ENCODE data around the gene ARHGEF17.
A peak's percentile ranks its signal among the peaks of the same experiment; 100 is the strongest.

The ARHGEF17 gene

DNA sequence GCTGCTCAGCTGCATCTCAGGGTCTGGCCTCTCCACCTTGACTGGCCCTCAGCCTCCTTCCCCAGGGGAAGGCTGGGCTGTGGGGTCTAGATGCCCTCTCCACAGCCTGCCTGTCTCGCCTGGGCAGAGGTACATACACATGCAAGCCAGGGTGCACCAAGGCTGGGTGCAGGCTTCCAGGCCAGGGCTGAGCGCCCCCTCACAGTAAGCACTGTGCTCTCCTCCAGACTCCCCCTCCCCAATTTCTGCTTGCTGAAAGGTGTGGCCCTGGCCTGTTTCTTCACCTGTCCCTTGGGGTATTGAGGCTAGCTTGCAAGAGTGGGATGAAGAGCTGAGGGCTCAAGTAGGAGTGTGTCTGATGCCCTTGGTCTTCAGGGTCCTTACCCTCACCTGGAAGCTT, 90.6 kb downstream of the ARHGEF17 start:
- DNase-seq, result no peak
- no peak for ATAC-seq (replicated peaks)
- Mint-ChIP-seq H3K36me3 (peaks cover 46 to 54% of the 10 kb centered on the region in 2 donors), H3K4me3 (no peak overlapping the region), H3K4me1 (peaks cover 30 to 47% of the 10 kb centered on the region in 2 donors), H3K27me3 (no peaks in the 10 kb centered on the region), H3K9me3 (no peaks in the 10 kb centered on the region), H3K27ac (peak overlapping the region; percentile 94)

DNA sequence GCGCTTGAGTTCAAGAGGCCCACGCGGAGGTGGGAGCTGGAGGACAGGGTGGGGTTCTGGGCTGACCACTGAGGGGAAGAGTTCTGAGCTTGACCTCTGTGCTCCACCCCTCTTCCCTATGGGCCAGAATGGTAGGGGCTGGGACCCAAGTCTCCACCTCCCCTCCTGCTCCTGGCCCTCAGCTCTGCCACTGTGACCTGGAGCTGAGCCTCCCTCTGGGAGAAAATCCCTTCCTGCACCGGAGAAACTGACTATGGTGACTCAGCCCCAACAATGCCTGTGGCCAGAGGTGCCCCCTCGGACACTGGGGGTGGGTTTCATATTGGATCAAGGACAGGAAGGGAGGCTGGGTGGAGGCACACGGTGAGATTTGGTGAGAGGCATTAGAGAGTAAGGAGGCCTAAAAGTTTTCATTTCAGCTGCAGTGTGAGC, 91.1 kb downstream of the ARHGEF17 start:
- H3K4me1 Mint-ChIP-seq, result peaks cover 30 to 46% of the 10 kb centered on the region in 2 donors
- peak overlapping the region in 1 of 2 donors; percentile 4 for H3K4me3 Mint-ChIP-seq
- ATAC-seq (replicated peaks) (no peak), DNase-seq (no peak)
- H3K9me3 Mint-ChIP-seq, result no peaks in the 10 kb centered on the region
- H3K27me3 Mint-ChIP-seq, result no peaks in the 10 kb centered on the region
- H3K27ac Mint-ChIP-seq, result peak overlapping the region; percentile 94
- H3K36me3 Mint-ChIP-seq, result peaks cover 46 to 51% of the 10 kb centered on the region in 2 donors

DNA sequence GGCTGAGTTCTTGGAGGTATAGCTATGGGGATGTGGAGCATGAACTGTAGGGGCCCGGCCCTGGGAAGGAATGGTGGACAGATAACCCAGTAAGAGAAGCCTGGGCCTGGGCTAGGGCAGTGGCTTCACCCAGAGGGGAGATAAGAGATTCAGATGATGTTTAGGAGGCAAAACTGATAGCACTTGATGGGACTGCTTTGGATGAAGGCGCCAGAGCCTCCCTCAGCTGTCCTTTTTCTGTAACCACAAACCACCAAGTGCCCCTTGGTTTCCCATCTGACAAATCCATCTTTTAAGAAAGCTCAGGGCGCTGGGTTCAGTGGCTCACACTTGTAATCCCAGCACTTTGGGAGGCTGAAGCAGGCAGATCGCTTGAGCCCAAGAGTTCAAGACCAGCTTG, 91.6 kb downstream of the ARHGEF17 start:
- Mint-ChIP-seq H3K27me3 (no peaks in the 10 kb centered on the region), H3K4me1 (peaks cover 28 to 46% of the 10 kb centered on the region in 2 donors), H3K36me3 (peaks cover 43 to 51% of the 10 kb centered on the region in 2 donors), H3K9me3 (no peaks in the 10 kb centered on the region), H3K27ac (peak overlapping the region; percentile 94), H3K4me3 (peak overlapping the region in 1 of 2 donors; percentile 4)
- ATAC-seq (replicated peaks), result no peak
- DNase-seq, result no peak

DNA sequence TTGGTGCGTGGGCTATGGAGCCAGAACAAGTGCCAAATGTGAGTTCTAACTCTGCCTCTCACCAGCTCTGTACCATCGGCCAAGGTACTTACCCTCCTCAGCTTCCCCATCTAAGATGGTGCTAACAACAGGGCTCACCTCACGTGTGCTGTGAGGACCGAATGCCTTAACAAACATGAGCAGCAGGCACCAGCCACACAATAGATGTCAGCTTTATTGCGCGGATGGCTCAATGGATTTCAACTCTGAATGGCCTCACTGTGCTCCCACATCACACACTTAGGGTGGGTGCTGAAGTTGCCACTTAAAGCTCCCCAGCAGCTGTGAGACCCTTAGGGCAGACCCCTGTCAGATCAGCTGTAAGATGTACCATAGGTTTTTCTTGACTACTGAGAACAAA, 92.2 kb downstream of the ARHGEF17 start:
- H3K27me3 Mint-ChIP-seq, result no peaks in the 10 kb centered on the region
- H3K9me3 Mint-ChIP-seq, result no peaks in the 10 kb centered on the region
- DNase-seq (no peak), ATAC-seq (replicated peaks) (no peak)
- peaks cover 28 to 46% of the 10 kb centered on the region in 2 donors for H3K4me1 Mint-ChIP-seq
- H3K4me3 Mint-ChIP-seq, result no peak overlapping the region
- peaks cover 43 to 52% of the 10 kb centered on the region in 2 donors for H3K36me3 Mint-ChIP-seq
- H3K27ac Mint-ChIP-seq, result peak overlapping the region; percentile 69

DNA sequence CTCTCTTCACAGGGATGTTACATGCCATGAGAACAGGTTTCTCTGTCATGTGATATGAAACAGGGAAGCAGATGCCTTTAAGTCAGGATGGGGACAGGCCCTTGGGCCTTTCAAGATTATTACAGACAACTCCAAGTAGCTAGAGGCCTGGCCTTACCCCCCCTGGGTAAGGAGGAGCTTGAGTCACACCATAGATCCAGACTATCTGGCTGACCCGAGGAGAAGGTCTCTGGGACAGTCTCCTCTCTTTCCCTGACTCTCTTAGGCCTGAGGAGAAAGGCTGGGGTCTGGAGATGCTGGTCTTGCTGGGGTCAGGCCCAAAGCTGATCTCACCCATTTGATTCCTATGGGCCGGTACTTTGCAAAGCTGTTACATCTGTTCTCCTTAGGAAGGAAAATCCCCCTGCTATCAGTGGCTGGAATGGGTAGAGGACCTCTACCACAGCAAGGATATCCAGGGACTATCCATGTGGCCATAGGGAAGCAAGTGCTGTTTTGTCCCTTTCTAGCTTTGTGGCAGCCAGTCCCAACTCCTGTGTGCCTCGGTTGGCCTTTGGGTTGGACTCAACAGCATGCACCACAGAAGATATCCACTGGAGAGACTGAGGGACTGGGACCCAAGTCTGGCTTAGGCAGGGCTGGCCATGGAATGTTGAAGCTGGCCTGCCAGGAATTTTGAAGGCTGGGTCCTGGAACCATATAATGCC, 93.3 kb downstream of the ARHGEF17 start:
- peaks cover 38 to 50% of the 10 kb centered on the region in 2 donors for H3K36me3 Mint-ChIP-seq
- no peak overlapping the region for H3K4me3 Mint-ChIP-seq
- no peaks in the 10 kb centered on the region for H3K27me3 Mint-ChIP-seq
- DNase-seq, result no peak
- H3K4me1 Mint-ChIP-seq, result peaks cover 30 to 48% of the 10 kb centered on the region in 2 donors
- no peaks in the 10 kb centered on the region for H3K9me3 Mint-ChIP-seq
- H3K27ac Mint-ChIP-seq, result peak overlapping the region; percentile 67
- ATAC-seq (replicated peaks), result no peak

DNA sequence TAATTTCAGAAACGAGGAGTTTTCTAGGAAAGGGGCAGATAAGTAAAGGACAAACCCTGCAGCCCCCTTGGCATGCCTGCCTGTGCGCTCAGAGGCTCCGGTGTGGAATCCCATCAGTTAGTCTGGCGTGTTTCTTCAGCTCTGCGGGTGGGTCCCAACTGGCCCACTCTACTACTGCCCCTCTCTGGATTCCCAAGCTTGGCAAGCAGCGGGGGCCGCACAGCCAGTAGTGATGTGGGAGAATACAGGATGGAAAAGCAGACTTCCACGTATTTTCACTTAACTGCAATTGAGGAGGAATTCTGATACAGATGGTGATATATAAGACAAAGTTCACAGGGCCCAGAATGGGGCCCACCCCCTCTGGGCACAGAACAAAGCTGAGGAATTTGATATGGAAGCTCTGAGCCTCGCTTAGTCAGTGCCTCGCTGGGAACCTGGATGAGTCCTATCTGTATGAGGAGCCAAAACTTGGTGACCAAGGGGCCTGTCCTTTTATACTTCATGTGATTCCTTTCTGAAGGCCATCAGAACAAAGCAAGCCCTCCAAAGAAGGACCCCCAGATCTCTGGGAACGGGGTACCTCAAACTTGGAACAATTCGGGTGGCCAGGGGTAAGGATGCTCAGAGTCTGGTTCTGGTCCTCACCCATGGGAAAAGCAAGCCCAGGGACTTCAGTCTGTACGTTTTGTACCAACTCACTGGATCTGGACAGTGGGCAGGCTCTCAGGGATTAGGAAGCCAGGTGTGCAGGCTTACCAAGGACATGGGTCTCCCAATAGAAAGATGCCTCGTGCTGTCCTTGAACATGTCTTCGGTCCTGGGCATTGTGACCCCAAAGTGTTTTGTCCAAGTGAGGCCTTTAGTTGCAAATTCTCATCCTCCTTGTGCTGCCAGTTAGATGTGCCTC, 94.1 kb downstream of the ARHGEF17 start:
- ATAC-seq (replicated peaks), result no peak
- Mint-ChIP-seq H3K27ac (peak overlapping the region; percentile 81), H3K4me1 (peaks cover 25 to 43% of the 10 kb centered on the region in 2 donors), H3K36me3 (peaks cover 34 to 47% of the 10 kb centered on the region in 2 donors), H3K9me3 (no peaks in the 10 kb centered on the region), H3K4me3 (no peak overlapping the region), H3K27me3 (no peaks in the 10 kb centered on the region)
- no peak for DNase-seq

DNA sequence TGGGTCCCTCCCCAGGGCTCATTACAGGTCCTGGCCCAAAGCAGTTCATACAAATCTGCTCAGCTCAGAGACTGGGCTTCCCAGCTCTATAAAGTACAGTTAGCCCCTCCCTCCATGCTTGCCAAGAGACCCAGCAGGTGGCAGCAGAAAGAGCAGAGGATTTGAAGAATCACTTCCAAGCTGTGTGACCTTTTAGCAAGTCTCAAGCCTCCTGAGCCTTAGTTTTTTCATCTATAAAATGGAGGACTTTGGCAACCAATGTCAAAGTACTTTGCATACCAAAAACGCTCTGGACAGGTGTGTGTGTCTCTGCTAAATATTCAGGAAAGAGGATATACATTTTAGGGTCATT, 94.7 kb downstream of the ARHGEF17 start:
- Mint-ChIP-seq H3K27ac (peak overlapping the region; percentile 85), H3K36me3 (peaks cover 35 to 46% of the 10 kb centered on the region in 2 donors), H3K4me3 (no peak overlapping the region), H3K27me3 (no peaks in the 10 kb centered on the region), H3K4me1 (peaks cover 25 to 39% of the 10 kb centered on the region in 2 donors), H3K9me3 (no peaks in the 10 kb centered on the region)
- DNase-seq (no peak), ATAC-seq (replicated peaks) (peak; percentile 57 to 60)

DNA sequence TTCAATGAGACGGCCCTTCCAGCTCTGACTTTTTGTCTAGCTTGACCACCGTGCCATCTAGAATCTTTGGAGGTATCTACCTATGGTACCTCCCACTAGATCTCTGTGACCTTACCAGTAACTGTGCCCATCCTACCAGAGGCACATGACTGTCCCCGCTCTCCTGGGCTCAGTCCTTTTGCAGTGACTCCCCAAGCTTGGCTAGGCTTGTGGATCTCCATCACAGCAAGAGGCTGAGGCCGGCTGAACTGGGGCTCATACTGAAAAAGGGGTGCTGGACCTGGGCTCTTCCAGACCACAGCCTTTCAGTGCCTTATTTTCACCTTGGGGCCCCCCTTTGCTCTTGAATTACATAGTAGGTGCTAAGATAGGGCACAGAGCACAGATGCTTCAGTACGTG, 95.5 kb downstream of the ARHGEF17 start:
- H3K27ac Mint-ChIP-seq, result peak overlapping the region; percentile 85
- H3K9me3 Mint-ChIP-seq, result no peaks in the 10 kb centered on the region
- ATAC-seq (replicated peaks) (no peak), DNase-seq (no peak)
- peaks cover 22 to 37% of the 10 kb centered on the region in 2 donors for H3K4me1 Mint-ChIP-seq
- no peaks in the 10 kb centered on the region for H3K27me3 Mint-ChIP-seq
- no peak overlapping the region for H3K4me3 Mint-ChIP-seq
- peaks cover 38 to 43% of the 10 kb centered on the region in 2 donors for H3K36me3 Mint-ChIP-seq

DNA sequence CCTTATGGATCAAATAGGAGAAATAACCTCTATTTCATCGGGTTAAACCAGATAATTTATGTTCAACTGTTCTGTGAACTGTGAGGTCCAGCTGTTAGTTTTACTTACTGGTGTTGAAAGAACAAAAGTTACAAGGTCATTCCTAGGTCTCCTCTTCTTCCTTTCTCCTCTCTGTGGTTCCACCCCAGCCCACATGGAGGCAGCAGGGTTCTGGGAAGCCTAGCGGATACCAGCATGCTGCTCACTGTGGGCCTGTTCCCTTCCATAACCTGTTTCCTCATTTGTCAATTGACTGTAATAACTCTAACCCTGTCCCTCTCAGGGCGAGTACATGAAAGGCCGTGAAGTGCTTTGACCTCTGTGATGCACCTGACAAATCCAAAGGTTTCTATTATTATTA, 96.0 kb downstream of the ARHGEF17 start:
- ATAC-seq (replicated peaks) (no peak), DNase-seq (no peak)
- peaks cover 19 to 37% of the 10 kb centered on the region in 2 donors for H3K4me1 Mint-ChIP-seq
- H3K36me3 Mint-ChIP-seq, result peaks cover 40 to 42% of the 10 kb centered on the region in 2 donors
- H3K9me3 Mint-ChIP-seq, result no peaks in the 10 kb centered on the region
- peak overlapping the region; percentile 81 for H3K27ac Mint-ChIP-seq
- no peak overlapping the region for H3K4me3 Mint-ChIP-seq
- H3K27me3 Mint-ChIP-seq, result no peaks in the 10 kb centered on the region

DNA sequence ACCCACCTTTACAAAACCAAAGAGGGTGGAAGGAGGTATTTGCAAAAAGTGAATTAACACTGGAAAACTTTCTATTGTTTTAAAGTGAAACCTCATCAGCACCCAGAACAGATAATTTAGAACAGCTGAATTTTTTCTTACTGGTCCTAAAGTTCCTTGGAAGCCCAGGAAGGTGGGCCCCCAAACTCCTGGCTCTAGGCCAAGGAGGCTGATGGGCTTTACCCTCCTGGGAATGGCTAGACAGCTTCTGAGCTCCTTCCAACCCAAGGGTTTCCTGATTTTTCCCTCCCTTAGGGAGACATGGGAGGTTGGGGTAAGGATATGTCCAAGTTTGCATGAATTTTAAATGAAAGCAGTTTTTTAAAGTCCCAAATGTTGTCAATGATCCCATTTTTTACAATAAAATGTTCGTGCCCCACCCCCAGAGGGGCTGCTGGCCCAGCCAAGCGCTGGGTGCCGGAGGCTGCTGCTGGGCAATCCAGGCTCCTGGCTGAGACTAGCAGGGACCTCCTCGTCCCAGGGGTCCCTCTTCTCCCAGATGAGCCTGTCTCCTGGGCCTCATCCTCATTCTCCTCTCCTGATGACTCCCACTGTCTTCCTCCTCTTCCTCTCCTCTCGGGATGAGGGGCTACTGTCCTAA, 96.5 kb downstream of the ARHGEF17 start:
- Mint-ChIP-seq H3K27ac (peak overlapping the region; percentile 72), H3K4me1 (peaks cover 16 to 35% of the 10 kb centered on the region in 2 donors), H3K36me3 (peaks cover 39 to 41% of the 10 kb centered on the region in 2 donors), H3K27me3 (no peaks in the 10 kb centered on the region), H3K9me3 (no peaks in the 10 kb centered on the region), H3K4me3 (no peak overlapping the region)
- ATAC-seq (replicated peaks) (no peak), DNase-seq (no peak)

DNA sequence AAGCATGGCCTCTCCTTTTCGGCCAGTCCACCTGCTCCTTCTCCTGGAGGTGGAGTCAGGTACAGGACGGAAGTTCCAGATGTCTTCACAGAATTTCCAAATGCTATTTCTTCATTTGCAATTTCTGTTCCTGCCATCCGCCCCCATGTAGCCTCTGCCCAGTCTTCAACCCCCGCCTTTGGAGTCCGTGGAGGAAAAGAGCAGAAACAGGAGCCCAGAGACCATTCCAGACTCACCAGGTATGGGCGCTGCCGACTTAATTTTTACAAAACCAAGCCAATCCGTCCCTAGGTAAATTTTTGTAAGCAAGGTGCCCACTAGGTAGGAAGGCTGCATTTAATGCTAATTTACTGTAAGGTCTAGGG, 97.1 kb downstream of the ARHGEF17 start:
- Mint-ChIP-seq H3K27me3 (no peaks in the 10 kb centered on the region), H3K4me1 (peaks cover 16 to 34% of the 10 kb centered on the region in 2 donors), H3K36me3 (peaks cover 39 to 40% of the 10 kb centered on the region in 2 donors), H3K27ac (peak overlapping the region; percentile 72), H3K4me3 (no peak overlapping the region), H3K9me3 (no peaks in the 10 kb centered on the region)
- ATAC-seq (replicated peaks), result no peak
- no peak for DNase-seq

DNA sequence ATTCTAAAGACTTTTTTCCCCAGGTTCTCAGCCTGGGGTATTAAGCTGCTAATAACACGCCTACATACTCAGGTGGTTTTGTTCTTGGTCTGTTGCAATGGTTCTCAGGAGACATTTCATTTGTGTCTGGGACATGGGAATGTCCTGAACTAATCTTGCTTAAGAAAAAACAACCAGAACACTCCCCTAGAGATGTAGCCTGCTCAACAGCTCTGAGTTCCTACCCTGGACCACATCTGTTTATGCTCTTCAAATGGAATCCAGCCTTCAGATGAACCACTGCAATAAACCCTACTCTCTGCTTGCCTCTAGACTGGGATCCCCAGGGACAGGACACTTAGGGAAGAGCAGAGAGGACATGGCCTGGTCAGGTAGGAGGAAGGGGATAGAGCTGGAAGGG, 98.1 kb downstream of the ARHGEF17 start:
- Mint-ChIP-seq H3K9me3 (no peaks in the 10 kb centered on the region), H3K36me3 (peaks cover 34 to 35% of the 10 kb centered on the region in 2 donors), H3K27me3 (no peaks in the 10 kb centered on the region), H3K4me1 (peaks cover 12 to 34% of the 10 kb centered on the region in 2 donors), H3K4me3 (no peak overlapping the region), H3K27ac (peak overlapping the region; percentile 63)
- DNase-seq (no peak), ATAC-seq (replicated peaks) (no peak)

DNA sequence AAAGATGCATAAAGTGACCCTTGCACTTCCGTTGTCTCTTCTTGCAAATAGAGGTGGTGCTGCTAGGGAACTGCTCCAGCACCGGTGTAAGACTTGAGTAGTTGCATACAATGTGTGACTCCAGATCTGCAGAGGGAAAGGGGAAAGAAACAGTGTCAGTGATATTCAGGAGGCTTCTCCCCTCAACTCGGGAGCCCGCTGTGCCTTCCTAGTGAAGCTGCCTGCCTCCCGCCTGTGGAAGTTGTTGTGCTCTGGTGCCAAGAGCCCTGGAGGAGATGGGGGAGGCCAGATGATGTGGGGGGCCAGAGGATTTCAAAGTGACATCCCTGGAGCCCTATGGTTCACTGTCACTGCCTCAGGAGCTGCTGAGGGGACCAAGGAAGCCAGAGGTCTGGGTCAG, 98.5 kb downstream of the ARHGEF17 start:
- DNase-seq (no peak), ATAC-seq (replicated peaks) (no peak)
- Mint-ChIP-seq H3K27me3 (no peaks in the 10 kb centered on the region), H3K4me3 (peak overlapping the region in 1 of 2 donors; percentile 23), H3K36me3 (peaks cover 29 to 33% of the 10 kb centered on the region in 2 donors), H3K4me1 (peaks cover 9 to 34% of the 10 kb centered on the region in 2 donors), H3K9me3 (no peaks in the 10 kb centered on the region), H3K27ac (peak overlapping the region; percentile 63)

DNA sequence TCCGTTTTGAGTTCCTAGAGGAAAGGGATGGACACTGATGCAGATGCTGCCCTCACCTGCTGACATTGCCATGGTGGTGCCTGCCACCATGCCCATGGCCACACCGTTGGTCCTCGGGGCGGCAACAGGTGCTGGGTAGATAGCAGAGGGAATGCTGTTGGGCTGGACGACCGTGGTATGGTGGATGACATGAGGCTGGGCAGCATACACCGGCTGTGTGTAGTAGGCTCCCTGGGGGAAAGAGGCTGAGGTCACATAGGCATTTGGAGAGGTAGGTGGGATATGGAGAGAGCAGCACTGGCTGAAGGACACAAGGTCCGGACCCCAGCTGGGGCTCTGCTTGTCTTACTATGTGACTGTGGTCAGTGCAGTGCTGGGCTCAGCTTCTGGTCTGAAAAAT, 101.4 kb downstream of the ARHGEF17 start:
- peaks cover 31 to 43% of the 10 kb centered on the region in 2 donors for H3K36me3 Mint-ChIP-seq
- peak overlapping the region; percentile 70 for H3K27ac Mint-ChIP-seq
- DNase-seq, result no peak
- no peaks in the 10 kb centered on the region for H3K9me3 Mint-ChIP-seq
- ATAC-seq (replicated peaks), result peak in 1 of 2 donors; percentile 3
- H3K4me1 Mint-ChIP-seq, result peaks cover 7 to 28% of the 10 kb centered on the region in 2 donors
- no peaks in the 10 kb centered on the region for H3K27me3 Mint-ChIP-seq
- peak overlapping the region in 1 of 2 donors; percentile 20 for H3K4me3 Mint-ChIP-seq
